Esophagus muscularis mucosa (tissue), 4 donors: ENCODE results near the gene KLHL24.

Experiments used
- CTCF ChIP-seq, 3 experiments: fragments of 200-600 bp in 2 of 3; fragments of 450-650 bp in 1 of 3; sonication (generic) in 2 of 3; IDR thresholded peaks; one replicate each; pipeline ENCODE4 v1.5.1; 2017 to 2019; ENCODE audit warnings: antibody characterized with exemption in 3 of 3, mild to moderate bottlenecking in 2 of 3, moderate library complexity in 1 of 3
- EP300 ChIP-seq: sonication (generic); formaldehyde crosslinking; IDR thresholded peaks from one replicate; pipeline ENCODE4 v1.6.1; 2017; ENCODE audit warnings: antibody characterized with exemption
- POLR2A ChIP-seq: fragments of 450-650 bp; IDR thresholded peaks from one replicate; pipeline ENCODE4 v1.6.1; 2017; ENCODE audit warnings: antibody characterized with exemption, moderate library complexity, mild to moderate bottlenecking, low read depth
- POLR2AphosphoS5 ChIP-seq, 2 donors: sonication (generic); formaldehyde crosslinking; IDR thresholded peaks; one replicate each; pipeline ENCODE4 v1.6.1; 2017; ENCODE audit warnings: antibody characterized with exemption in 2 of 2

GRCh38 chr3:183680061-183680460 lies 44.6 kb downstream of the KLHL24 start:
- TF ChIP-seq POLR2AphosphoS5 (IDR thresholded peaks at IDR 0.05), result no peak
- TF ChIP-seq CTCF (IDR thresholded peaks at IDR 0.05), result no peak
- no peak for TF ChIP-seq POLR2A
- no peak for TF ChIP-seq EP300
